HUES48 (cell line): ENCODE results near the gene RARRES1.

Experiments used
- H3K27ac ChIP-seq: one replicate; pipeline ENCODE4 v1.7.0; 2013; ENCODE audit warnings: low read depth, low read length, inconsistent platforms
- H3K27me3 ChIP-seq: 2 replicates; pipeline ENCODE4 v1.6.1; 2013; ENCODE audit warnings: mild to moderate bottlenecking, low read length; ENCODE audit not compliant: control insufficient read depth, insufficient read depth
- H3K36me3 ChIP-seq: 2 replicates; pipeline ENCODE4 v1.6.1; 2013; ENCODE audit warnings: low read length; ENCODE audit not compliant: control insufficient read depth, insufficient read depth
- H3K4me1 ChIP-seq: 2 replicates; pipeline ENCODE4 v1.6.1; 2013; ENCODE audit warnings: mild to moderate bottlenecking, low read length; ENCODE audit not compliant: control insufficient read depth, insufficient read depth
- H3K4me3 ChIP-seq: 2 replicates; pipeline ENCODE4 v1.5.1; 2013; ENCODE audit warnings: mild to moderate bottlenecking, low read depth, low read length
- H3K9ac ChIP-seq: 2 replicates; pipeline ENCODE4 v1.6.1; 2013; ENCODE audit warnings: mild to moderate bottlenecking, low read depth, low read length, moderate library complexity
- H3K9me3 ChIP-seq: 2 replicates; pipeline ENCODE4 v1.6.1; 2013; ENCODE audit warnings: low read length; ENCODE audit not compliant: control insufficient read depth, insufficient read depth

RARRES1 gene

DNA sequence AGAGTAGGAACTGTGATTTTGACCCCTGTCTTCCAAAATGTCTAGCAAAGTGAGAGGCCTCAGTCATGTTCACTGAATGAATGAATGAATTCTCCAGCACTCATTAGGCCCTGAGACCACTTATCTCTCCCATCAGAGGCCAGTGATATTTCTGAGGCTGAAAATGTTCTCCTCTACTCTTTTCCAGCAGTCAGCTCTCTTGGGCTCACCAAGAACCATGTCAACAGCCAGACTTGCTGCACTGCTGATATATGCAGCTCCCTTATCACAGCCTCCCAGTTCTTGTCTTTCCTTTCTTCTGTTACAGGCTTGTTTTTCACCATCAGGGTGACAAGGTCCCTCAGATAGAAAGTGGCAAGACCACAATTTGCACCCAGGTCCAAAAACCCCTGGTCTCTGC, 40.9 kb upstream of the RARRES1 start:
- Histone ChIP-seq H3K4me3 (no peak overlapping the region), H3K27ac (no peak overlapping the region), H3K4me1 (peaks cover 12% of the 10 kb centered on the region), H3K9ac (no peak overlapping the region), H3K27me3 (no peaks in the 10 kb centered on the region), H3K9me3 (no peaks in the 10 kb centered on the region), H3K36me3 (no peaks in the 10 kb centered on the region)

DNA sequence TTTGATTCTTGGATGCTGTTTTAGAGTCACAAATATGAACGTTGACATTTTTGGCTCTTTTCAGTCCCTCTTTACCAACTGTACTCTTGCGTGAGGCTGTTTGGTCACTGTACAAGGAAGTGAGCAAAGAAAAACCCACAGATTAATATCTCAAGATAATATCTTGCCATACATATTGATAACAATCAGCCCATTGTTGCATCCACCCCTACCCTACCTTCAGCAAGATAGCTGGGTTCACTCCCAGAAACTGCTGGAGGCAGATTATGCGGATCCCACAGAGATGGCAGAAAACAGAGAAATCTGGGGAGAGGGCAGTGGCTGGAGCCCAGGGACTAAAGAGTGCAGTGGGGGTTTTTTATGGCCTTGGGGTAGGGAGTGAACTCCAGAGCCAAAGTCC, 39.7 kb upstream of the RARRES1 start:
- no peak overlapping the region for H3K4me3 ChIP-seq
- H3K27ac ChIP-seq = no peak overlapping the region
- no peak overlapping the region for H3K9ac ChIP-seq
- no peaks in the 10 kb centered on the region for H3K27me3 ChIP-seq
- H3K9me3 ChIP-seq = no peaks in the 10 kb centered on the region
- H3K4me1 ChIP-seq = peaks cover 16% of the 10 kb centered on the region
- H3K36me3 ChIP-seq = no peaks in the 10 kb centered on the region

DNA sequence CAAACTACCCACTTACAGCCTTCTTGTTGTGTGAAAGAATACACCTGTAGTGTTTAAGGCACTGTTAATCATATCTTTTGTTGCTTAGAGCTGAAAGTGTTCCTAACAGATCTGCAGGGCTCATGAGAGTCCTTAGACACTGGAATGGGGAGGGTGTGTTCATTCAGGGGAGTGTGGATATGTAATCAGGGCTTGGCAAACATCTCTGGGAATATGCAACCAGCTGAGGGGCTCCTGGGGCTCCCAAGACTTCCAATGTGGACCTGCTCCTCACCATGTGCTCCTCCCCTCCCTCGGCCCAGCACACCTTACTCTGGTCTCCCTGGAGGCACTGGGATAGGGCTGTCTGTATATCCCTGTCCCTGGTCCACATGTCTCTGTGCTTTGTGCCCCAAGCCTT, 39.3 kb upstream of the RARRES1 start:
- Histone ChIP-seq H3K27me3 (no peaks in the 10 kb centered on the region), H3K9me3 (no peaks in the 10 kb centered on the region), H3K36me3 (no peaks in the 10 kb centered on the region), H3K9ac (no peak overlapping the region), H3K4me3 (no peak overlapping the region), H3K27ac (no peak overlapping the region), H3K4me1 (peaks cover 16% of the 10 kb centered on the region)

DNA sequence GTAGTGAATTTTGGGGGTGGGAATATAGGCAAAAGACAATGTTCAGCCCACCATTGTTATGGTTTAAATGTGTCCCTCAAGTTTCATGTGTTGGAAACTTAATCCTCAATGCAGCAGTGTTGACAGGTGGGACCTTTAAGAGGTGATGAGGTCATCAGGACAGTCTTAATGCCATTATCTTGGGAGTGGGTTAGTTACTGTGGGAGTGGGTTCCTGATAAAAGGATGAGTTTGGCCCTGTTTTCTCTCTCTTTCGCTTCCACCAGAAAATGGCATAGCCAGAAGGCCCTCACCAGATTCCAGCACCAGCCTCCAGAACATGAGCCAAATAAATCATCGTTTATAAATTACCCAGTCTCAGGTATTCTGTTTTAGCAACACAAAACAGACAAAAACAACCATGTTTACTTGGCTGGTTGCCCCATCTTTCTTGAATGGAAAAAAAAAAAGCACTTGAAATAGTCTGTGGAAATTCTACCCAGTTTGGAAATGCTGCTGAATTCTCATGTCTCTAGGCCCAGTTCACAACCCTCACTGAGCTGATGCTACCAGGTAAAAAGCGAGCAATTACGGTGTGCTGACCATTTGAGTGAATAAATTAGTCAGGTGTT, 38.6 kb upstream of the RARRES1 start:
- Histone ChIP-seq H3K9ac (no peak overlapping the region), H3K4me3 (no peak overlapping the region), H3K36me3 (no peaks in the 10 kb centered on the region), H3K4me1 (peaks cover 16% of the 10 kb centered on the region), H3K27me3 (no peaks in the 10 kb centered on the region), H3K27ac (no peak overlapping the region), H3K9me3 (no peaks in the 10 kb centered on the region)

DNA sequence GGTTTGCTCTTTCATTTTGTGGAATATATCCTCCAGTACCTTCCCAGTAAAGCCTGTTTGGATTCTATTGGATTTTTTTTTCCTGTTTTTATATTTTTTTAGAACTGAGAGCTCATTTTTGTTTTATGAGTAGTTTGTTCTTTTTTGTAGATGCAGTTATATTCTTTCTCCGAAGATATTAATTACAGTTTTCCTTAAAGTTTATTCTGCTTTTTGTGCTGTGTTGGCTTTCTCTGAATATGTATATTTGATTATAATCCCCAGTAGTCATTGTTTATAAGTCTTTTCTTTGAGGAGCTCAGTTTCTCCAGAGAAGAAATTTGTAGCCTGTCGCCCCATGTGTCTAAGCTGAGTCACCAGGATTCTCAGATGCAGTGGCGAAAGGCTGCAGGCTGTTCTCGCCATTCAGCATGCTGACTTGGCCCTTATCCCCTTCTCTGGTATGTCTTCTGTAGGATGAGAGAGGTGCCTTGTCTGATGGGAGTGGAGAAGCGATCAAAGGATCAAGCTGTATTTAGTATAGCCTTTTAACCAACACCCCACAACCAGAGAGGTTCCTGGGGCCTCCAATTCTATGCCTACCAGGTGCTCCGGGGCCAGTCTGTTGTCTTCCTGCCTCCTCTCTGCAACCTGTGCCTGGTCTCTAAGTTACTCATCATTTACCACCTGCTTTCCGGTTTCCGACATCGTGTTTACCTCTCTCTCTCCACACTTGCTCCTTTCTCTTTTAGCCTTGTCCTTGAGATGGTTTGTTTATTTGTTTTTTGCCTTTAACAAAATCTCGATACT, 37.9 kb upstream of the RARRES1 start:
- no peak overlapping the region for H3K9ac ChIP-seq
- H3K27ac ChIP-seq = no peak overlapping the region
- no peaks in the 10 kb centered on the region for H3K36me3 ChIP-seq
- H3K27me3 ChIP-seq = no peaks in the 10 kb centered on the region
- H3K9me3 ChIP-seq = no peaks in the 10 kb centered on the region
- H3K4me1 ChIP-seq = peaks cover 16% of the 10 kb centered on the region
- no peak overlapping the region for H3K4me3 ChIP-seq

DNA sequence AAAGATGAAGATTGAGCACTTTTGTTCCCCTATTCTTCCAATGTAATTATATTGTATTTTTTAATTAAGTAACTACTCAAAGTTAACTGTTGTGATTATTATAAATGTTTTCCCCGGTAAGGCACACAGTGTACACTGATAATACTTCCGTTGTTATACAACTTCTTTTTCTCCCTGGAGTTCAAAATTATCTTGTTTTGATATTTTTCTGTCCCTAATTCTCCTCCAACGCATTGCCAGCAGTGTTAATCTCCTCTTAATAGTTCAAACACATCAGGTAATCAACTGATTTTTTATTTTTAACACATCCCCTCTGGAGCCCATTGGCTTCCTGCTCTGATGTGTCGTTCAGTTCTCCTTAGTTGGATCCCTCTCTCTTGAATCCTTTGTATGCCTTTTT, 37.3 kb upstream of the RARRES1 start:
- no peak overlapping the region for H3K27ac ChIP-seq
- no peak overlapping the region for H3K4me3 ChIP-seq
- H3K27me3 ChIP-seq = no peaks in the 10 kb centered on the region
- H3K36me3 ChIP-seq = no peaks in the 10 kb centered on the region
- H3K9ac ChIP-seq = no peak overlapping the region
- H3K4me1 ChIP-seq = peaks cover 16% of the 10 kb centered on the region
- no peaks in the 10 kb centered on the region for H3K9me3 ChIP-seq

DNA sequence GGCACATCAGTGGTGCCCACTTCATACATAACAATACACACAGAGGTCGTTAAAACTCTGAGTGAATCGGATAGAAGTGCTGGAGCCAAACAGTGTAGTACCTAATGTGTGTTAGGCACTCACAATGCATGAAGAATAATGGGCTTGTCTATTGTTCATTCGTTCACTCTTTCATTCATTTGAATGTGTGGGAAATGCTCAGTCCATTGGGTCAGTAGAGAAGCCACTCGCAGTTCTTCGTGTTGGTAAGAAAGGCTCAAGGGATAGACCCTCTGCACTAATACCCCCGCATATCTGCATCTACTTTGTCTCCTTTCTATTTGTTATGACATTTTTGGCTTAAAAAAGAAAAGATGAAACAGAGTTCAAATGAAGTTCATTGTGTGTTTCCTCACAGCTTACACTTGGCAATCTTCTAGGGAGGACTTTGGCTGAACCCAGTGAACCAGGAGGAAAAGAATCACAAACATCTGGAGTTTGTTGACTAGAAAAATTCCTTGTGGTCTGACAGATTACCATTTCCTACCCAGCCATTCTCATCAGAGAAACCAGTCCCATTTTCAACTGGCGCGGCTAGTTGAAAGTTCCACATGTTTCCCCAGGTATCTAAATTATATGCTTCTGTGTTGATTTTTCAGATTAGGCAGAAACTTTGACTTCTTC, 36.8 kb upstream of the RARRES1 start:
- Histone ChIP-seq H3K36me3 (no peaks in the 10 kb centered on the region), H3K27me3 (no peaks in the 10 kb centered on the region), H3K4me1 (peaks cover 16% of the 10 kb centered on the region), H3K9me3 (no peaks in the 10 kb centered on the region), H3K4me3 (no peak overlapping the region), H3K27ac (no peak overlapping the region), H3K9ac (no peak overlapping the region)

DNA sequence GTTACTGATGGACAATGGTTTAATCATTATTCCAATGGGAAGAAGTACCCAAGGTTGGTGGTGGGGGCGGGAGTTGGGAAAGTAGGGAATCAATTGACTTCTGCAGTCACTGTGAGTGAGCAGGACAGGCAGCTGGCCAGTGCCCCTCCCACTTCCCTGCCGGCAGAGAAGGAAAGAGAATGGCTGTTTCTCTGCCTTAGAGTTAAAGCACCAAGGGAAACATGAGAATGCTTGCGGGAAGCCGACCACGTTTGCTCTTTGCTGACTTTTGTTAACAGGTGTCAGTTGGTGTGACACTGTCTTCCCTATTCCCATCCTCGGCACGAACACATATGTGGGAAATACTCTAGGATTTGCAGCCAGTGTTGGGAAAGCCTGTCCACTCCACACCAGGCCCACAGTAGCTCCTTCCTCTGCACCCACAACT, 36.1 kb upstream of the RARRES1 start:
- no peaks in the 10 kb centered on the region for H3K27me3 ChIP-seq
- 0 out of 2 replicates have a peak overlapping the region, but pooled peaks have one; percentile 25 for H3K9ac ChIP-seq
- H3K9me3 ChIP-seq = no peaks in the 10 kb centered on the region
- H3K4me3 ChIP-seq = no peak overlapping the region
- peaks cover 16% of the 10 kb centered on the region for H3K4me1 ChIP-seq
- H3K36me3 ChIP-seq = no peaks in the 10 kb centered on the region
- no peak overlapping the region for H3K27ac ChIP-seq

DNA sequence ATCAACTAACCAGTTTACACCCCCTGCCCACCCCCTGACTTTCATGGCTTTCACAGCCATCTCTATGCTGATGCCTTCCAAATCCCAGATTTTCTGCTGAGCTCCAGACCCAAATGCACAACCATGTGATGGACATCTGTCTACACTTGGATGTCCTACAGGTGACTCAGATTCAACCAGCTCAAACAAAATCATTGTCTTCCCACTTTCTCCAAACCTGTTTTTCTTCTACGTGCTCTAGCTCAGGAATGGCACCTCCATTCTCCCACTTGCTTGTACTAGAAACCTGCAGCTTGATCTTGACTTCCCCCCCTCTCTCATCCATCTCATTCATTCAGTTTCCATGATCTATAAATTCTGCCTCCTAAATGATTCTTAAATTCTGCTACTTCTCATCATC, 34.1 kb upstream of the RARRES1 start:
- H3K9ac ChIP-seq = no peak overlapping the region
- H3K27me3 ChIP-seq = no peaks in the 10 kb centered on the region
- H3K4me3 ChIP-seq = no peak overlapping the region
- H3K4me1 ChIP-seq = peaks cover 16% of the 10 kb centered on the region
- H3K9me3 ChIP-seq = no peaks in the 10 kb centered on the region
- H3K27ac ChIP-seq = no peak overlapping the region
- H3K36me3 ChIP-seq = no peaks in the 10 kb centered on the region

DNA sequence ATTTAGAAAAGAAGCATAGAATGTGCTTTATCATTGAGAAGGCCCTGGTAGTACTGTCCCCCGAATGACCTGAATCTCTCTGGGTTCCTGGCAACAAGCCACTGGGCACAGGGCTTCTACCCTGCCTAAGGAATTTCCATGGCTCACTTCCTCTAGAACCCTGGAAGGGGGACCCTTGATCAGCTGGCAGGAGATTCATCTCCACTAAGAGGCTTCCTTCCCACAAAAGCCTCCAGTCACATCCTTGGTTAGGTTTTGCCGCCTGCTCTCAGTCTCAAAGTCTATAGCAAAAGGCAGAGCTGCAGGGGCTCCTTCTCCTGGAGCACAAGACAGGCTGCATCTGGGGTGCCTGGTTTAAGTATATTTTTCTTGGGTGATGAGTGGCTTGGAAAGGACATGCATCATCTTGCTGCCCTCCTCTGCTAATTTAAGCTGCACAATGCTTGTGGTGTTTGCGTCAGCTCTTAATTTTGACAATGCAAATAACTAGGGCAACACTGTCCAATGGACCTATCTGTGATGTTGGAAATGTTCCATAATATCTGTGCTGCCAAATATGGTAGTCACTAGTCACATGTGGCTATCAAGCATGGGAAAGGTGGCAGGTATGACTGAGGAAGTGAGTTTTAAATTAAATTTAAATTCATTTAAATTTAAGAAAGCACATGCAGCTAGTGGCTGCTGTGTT, 33.4 kb upstream of the RARRES1 start:
- no peak overlapping the region for H3K27ac ChIP-seq
- no peaks in the 10 kb centered on the region for H3K27me3 ChIP-seq
- H3K9me3 ChIP-seq = no peaks in the 10 kb centered on the region
- H3K36me3 ChIP-seq = no peaks in the 10 kb centered on the region
- H3K4me1 ChIP-seq = peaks cover 16% of the 10 kb centered on the region
- no peak overlapping the region for H3K4me3 ChIP-seq
- H3K9ac ChIP-seq = no peak overlapping the region

DNA sequence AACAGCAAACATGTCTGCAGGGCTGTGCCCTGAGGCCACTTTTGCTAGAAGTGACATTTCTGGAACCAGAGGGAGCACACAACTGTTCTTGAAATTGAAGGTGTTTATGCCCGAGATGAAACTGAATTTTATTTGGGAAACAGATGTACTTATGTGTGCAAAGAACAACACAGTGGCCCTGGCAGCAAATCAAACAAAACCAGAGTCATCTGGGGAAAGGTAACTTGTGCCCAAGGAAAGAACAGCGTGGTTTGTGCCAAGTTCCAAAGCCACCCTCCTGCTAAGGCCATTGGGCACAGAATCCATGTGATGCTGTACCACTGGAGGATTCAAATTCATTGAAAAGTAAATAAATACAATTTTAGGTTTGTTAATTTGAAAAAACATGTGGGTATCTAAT, 31.2 kb upstream of the RARRES1 start:
- no peak overlapping the region for H3K9ac ChIP-seq

More for the DNA sequence above, 31.2 kb upstream of the RARRES1 start:
- H3K9me3 ChIP-seq = no peaks in the 10 kb centered on the region
- no peaks in the 10 kb centered on the region for H3K36me3 ChIP-seq
- no peaks in the 10 kb centered on the region for H3K27me3 ChIP-seq
- no peak overlapping the region for H3K27ac ChIP-seq
- H3K4me3 ChIP-seq = no peak overlapping the region
- peaks cover 6% of the 10 kb centered on the region for H3K4me1 ChIP-seq
